Astrocyte of the spinal cord (primary cell): ENCODE measurements around the gene ACE.

Experiments used
- DNase-seq: peaks from one replicate; pipeline ENCODE4 v3.0.0; 2011; ENCODE audit warnings: low read depth, low spot score
- H3K4me3 ChIP-seq: 2 replicates; pipeline ENCODE4 v1.5.1; 2011; ENCODE audit warnings: low read depth, mild to moderate bottlenecking, low read length, moderate library complexity
- CTCF ChIP-seq: IDR thresholded peaks from 2 replicates; pipeline ENCODE4 v1.5.1; 2012; ENCODE audit warnings: low read depth, mild to moderate bottlenecking, low read length, inconsistent platforms
- in situ Hi-C: cut with HindIII; loops from 2 replicates; pipeline ENCODE4 v1.10.0; 2017; ENCODE audit warnings: low sequenced_read_pairs

Gene ACE

GRCh38 chr17:63476854-63477479, at the start of gene ACE:
ACE (plus strand) TSS chr17:63477061; CDS start chr17:63477095, 34 bp downstream.
- in situ Hi-C loops: no loop called here
- no peak for DNase-seq
- peak within 1 kb of the TSS; percentile 37 for H3K4me3 ChIP-seq
- TF ChIP-seq CTCF: no peak

- DNase-seq: no peak
- in situ Hi-C loops: no loop called here
- no peak for TF ChIP-seq CTCF
These were observed 47.1 kb upstream of the ACE start for GRCh38 chr17:63429766-63430165.

GRCh38 chr17:63430223-63430622, 46.6 kb upstream of the ACE start:
- in situ Hi-C loops: no loop called here
- no peak for TF ChIP-seq CTCF
- no peak for DNase-seq
- no peak overlapping the region for H3K4me3 ChIP-seq

More at GRCh38 chr17:63429766-63430165, 47.1 kb upstream of the ACE start:
- no peak overlapping the region for H3K4me3 ChIP-seq

GRCh38 chr17:63431618-63431938, 45.3 kb upstream of the ACE start:
- no peak for TF ChIP-seq CTCF

GRCh38 chr17:63431939-63432804, 44.7 kb upstream of the ACE start:
- in situ Hi-C loops: no loop called here
- no peak for TF ChIP-seq CTCF
- DNase-seq: peak; percentile 67
- no peak overlapping the region for H3K4me3 ChIP-seq

More at GRCh38 chr17:63431618-63431938, 45.3 kb upstream of the ACE start:
- no peak overlapping the region for H3K4me3 ChIP-seq
- in situ Hi-C loops: no loop called here
- no peak for DNase-seq

GRCh38 chr17:63433746-63434591, 42.9 kb upstream of the ACE start:
- no peak overlapping the region for H3K4me3 ChIP-seq
- TF ChIP-seq CTCF: peak; percentile 5
- in situ Hi-C loops: no loop called here
- peak; percentile 94 for DNase-seq
